ENCODE data around the gene NUB1. TPM values are rescaled to one million over a fixed set of nuclear protein-coding genes. Genes with fewer than 3 reads are reported as not detected.

The NUB1 gene
- total RNA-seq, 1 experiment from 2014 or later = 48.5 TPM

DNA sequence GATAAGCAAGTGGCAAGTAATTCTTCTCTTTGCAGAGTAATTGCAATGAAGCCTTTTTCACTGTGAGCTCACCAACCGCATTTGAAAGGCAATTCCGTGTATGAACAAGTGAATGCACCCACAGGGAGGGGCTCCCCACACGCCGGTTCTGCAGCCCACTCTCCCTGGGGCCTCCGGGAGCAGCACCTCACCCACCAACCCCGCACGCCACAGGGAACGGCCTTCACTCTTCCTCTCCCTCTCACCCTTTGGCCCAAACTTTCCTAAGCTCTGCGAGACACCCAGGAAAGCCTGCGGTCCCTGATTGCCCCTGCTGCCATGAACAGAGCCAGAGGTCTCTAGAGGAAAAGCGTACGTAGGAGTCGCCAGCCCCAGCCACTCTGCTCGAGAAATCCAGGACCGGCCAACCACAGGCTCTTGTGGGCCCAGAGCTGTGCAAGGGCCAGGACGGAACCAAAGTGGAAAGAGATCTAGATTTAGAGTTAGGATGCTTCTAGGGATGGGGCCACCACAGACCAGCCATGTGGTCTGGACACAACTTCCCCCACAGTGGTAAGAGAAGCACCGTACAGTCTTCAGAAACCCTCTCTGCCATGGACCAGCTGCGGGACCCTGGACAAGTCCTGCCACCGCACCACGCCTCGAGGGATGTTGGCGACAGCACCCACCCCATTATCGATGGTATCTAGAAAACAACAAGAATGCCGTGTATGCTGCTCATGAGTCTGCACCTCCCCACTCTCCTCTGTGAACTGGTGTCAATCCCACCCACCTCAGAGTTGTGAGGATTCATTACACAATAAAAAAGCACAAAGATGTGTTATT, 64.7 kb downstream of the NUB1 start:
- Mint-ChIP-seq H3K36me3 (ENCODE audit: insufficient read depth in 1 of 3, low read depth in 3 of 3) (peaks cover 0 to 8% (median 2%) of the 10 kb centered on the region in 3 experiments; a peak in 5 of 7 replicates), H3K4me3 (no peak overlapping the region), H3K4me1 (peaks cover 21 to 28% of the 10 kb centered on the region in 2 experiments), H3K27me3 (ENCODE audit: low read depth) (peaks cover 21% of the 10 kb centered on the region), H3K9me3 (peaks cover 0 to 3% of the 10 kb centered on the region in 2 experiments; a peak in 1 of 5 replicates), H3K27ac (no peak overlapping the region)
- H4K8ac ChIP-seq (replicated peaks; ENCODE audit: insufficient read length, low read depth, low read length) = no peak overlapping the region
- no peak overlapping the region for H2AK5ac ChIP-seq (ENCODE audit: insufficient read length, low read length)
- H3T11ph ChIP-seq (ENCODE audit: low read length) = no peak overlapping the region
- H3K23me2 ChIP-seq (ENCODE audit: insufficient read length, low read depth, low read length, poor library complexity, severe bottlenecking) = peaks cover 25% of the 10 kb centered on the region
- WGBS (ENCODE audit: extremely low coverage, insufficient read length, low lambda C conversion rate) = no CpG with 5 or more reads among the region's 24 CpGs
- no peak overlapping the region for H2BK12ac ChIP-seq (ENCODE audit: insufficient read length, low read depth, low read length)
- no peak overlapping the region for H2AFZ ChIP-seq (ENCODE audit: low read length)
- H3K4ac ChIP-seq (ENCODE audit: low read depth, low read length) = no peak overlapping the region
- H4K20me1 ChIP-seq (ENCODE audit: control insufficient read depth, insufficient read depth, insufficient read length) = no peaks in the 10 kb centered on the region
- DNase-seq = no peak
- H4K5ac ChIP-seq (ENCODE audit: insufficient read length, low read depth, low read length) = no peak overlapping the region
- H3K14ac ChIP-seq (ENCODE audit: insufficient read depth, low read length) = no peak overlapping the region
- no peak overlapping the region for H4K91ac ChIP-seq (ENCODE audit: insufficient read length, low read depth, low read length)
- no peak overlapping the region for H2BK20ac ChIP-seq (ENCODE audit: low read depth, low read length, poor library complexity, severe bottlenecking)
- H3K27ac ChIP-seq (ENCODE audit: insufficient read length, low read depth, low read length) = no peak overlapping the region
- no peaks in the 10 kb centered on the region; the same call in 1 of the 2 replicates for H3K27me3 ChIP-seq (ENCODE audit: insufficient read depth, low read length)
- H2BK15ac ChIP-seq (ENCODE audit: low read depth, low read length) = no peak overlapping the region
- TF ChIP-seq, protein P1, sequence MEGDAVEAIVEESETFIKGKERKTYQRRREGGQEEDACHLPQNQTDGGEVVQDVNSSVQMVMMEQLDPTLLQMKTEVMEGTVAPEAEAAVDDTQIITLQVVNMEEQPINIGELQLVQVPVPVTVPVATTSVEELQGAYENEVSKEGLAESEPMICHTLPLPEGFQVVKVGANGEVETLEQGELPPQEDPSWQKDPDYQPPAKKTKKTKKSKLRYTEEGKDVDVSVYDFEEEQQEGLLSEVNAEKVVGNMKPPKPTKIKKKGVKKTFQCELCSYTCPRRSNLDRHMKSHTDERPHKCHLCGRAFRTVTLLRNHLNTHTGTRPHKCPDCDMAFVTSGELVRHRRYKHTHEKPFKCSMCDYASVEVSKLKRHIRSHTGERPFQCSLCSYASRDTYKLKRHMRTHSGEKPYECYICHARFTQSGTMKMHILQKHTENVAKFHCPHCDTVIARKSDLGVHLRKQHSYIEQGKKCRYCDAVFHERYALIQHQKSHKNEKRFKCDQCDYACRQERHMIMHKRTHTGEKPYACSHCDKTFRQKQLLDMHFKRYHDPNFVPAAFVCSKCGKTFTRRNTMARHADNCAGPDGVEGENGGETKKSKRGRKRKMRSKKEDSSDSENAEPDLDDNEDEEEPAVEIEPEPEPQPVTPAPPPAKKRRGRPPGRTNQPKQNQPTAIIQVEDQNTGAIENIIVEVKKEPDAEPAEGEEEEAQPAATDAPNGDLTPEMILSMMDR (conservative IDR thresholded peaks at IDR 0.05) = no peak
- no peaks in the 10 kb centered on the region for H3K9me3 ChIP-seq (ENCODE audit: control insufficient read depth, low read depth, low read length)
- H2BK120ac ChIP-seq (ENCODE audit: low read depth, low read length, poor library complexity, severe bottlenecking) = no peak overlapping the region
- H3K56ac ChIP-seq (ENCODE audit: insufficient read length, low read depth, low read length) = no peak overlapping the region
- H3K4me2 ChIP-seq (ENCODE audit: insufficient read depth, insufficient read length, low read length) = no peak overlapping the region
- H3K4me1 ChIP-seq (ENCODE audit: insufficient read depth, low read length) = no peaks in the 10 kb centered on the region; the same call in 1 of the 2 replicates
- H3K9ac ChIP-seq (ENCODE audit: extremely low read depth, insufficient read length, low read length) = no peak overlapping the region
- no peaks in the 10 kb centered on the region for H3K79me2 ChIP-seq (ENCODE audit: insufficient read depth, low read length)
- no peak overlapping the region for H3K23ac ChIP-seq (ENCODE audit: insufficient read length, low read depth, low read length)
- H3K18ac ChIP-seq (ENCODE audit: insufficient read length, low read depth, low read length) = no peak overlapping the region
- no peaks in the 10 kb centered on the region for H3K79me1 ChIP-seq (ENCODE audit: insufficient read depth, low read depth, low read length, poor library complexity, severe bottlenecking)
- H2BK5ac ChIP-seq (ENCODE audit: insufficient read length, low read length) = no peak overlapping the region
